RWPE2 (cell line): Measurements from ENCODE around the gene C3orf22.

ENCODE experiments used
- ATAC-seq: fragments of 200-7000 bp; cut with Tn5 transposase; 3 replicates; pipeline ENCODE4 v1.9.1; 2021; ENCODE audit warnings: low read depth
- DNase-seq: peaks from one replicate; pipeline ENCODE4 v3.0.0-alpha.2; 2020; ENCODE audit warnings: low spot score
- H3K27ac ChIP-seq: fragments of 450-650 bp; 2 replicates; pipeline ENCODE4 v1.5.1; 2017; ENCODE audit warnings: mild to moderate bottlenecking; ENCODE audit not compliant: poor library complexity, severe bottlenecking
- H3K27me3 ChIP-seq: fragments of 250-450 bp; sonication (Bioruptor Pico); 2 replicates; pipeline ENCODE4 v1.5.1; 2021; ENCODE audit warnings: mild to moderate bottlenecking, moderate library complexity; ENCODE audit not compliant: insufficient read depth, poor library complexity, severe bottlenecking
- H3K36me3 ChIP-seq: fragments of 250-450 bp; sonication (Bioruptor Pico); 2 replicates; pipeline ENCODE4 v1.5.1; 2020; ENCODE audit warnings: low read depth, mild to moderate bottlenecking, moderate library complexity
- H3K4me1 ChIP-seq: fragments of 250-450 bp; sonication (Bioruptor Pico); 2 replicates; pipeline ENCODE4 v1.5.1; 2021; ENCODE audit warnings: mild to moderate bottlenecking, moderate library complexity; ENCODE audit not compliant: insufficient read depth, poor library complexity, severe bottlenecking
- H3K4me3 ChIP-seq: fragments of 250-450 bp; sonication (Bioruptor Pico); 2 replicates; pipeline ENCODE4 v1.5.1; 2021; ENCODE audit warnings: mild to moderate bottlenecking, moderate library complexity; ENCODE audit not compliant: severe bottlenecking
- H3K9me3 ChIP-seq: fragments of 250-450 bp; sonication (Bioruptor Pico); 2 replicates; pipeline ENCODE4 v1.5.1; 2021; ENCODE audit warnings: mild to moderate bottlenecking, moderate library complexity; ENCODE audit not compliant: severe bottlenecking
- CTCF ChIP-seq: fragments of 450-650 bp; IDR thresholded peaks from one replicate; pipeline ENCODE4 v1.5.1; 2017; ENCODE audit warnings: mild to moderate bottlenecking, moderate library complexity; ENCODE audit not compliant: poor library complexity, severe bottlenecking

Gene C3orf22

DNA sequence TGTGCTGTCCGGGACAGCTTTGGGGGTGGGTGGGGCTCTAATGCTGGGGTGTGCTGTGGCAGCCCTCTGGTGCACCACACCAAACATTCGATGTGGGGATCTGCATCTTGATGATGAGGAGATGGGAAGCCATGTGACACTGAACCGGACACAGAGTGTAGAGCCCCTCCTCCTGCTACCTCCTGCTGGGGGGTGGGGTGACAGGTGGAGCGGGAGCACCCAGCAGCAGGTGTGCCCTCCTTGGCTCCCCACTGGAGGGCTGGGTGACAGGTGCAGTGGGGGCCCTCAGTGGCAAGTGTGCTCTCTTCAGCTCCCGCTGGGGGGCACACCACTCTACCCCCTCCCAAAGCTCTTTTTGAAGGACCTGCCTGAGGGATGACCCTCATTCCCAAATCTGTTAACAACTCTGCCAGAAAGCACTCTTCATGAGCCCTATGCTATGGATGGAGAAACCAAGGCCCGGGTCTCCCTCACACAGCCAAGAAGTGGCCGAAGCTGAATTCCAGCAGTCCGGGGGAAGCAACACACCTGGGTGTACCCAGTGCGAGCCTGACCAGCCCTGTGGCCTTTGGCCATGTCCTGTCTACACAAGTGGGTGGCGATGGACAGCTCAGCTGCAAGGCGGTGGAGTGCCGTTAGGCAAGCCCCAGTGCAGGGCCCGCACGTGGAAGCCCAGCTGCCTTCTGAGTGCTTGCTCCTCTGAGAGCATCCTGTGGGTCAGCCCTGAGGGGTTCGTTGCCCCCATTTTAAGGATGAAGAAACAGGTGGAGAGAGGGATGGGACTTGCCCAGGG lies 40.5 kb downstream of the C3orf22 start:
- no peak for TF ChIP-seq CTCF
- no peaks in the 10 kb centered on the region for H3K36me3 ChIP-seq
- DNase-seq = peak; percentile 52

GRCh38 chr3:126517291-126517951 lies 41.3 kb downstream of the C3orf22 start, which contains the start of gene UROC1:
Gene UROC1, minus strand, starts transcription at chr3:126517773. Its CDS starts 54 bp downstream, at chr3:126517719.
- DNase-seq = peak; percentile 48
- no peak within 1 kb of the TSS for H3K4me3 ChIP-seq
- no peak for TF ChIP-seq CTCF
- H3K4me1 ChIP-seq = no peaks in the 10 kb centered on the region
- H3K27me3 ChIP-seq = peaks cover under 1% of the 10 kb centered on the region
- no peak within 1 kb of the TSS for H3K27ac ChIP-seq
- H3K9me3 ChIP-seq = no peaks in the 10 kb centered on the region
- no peak for ATAC-seq
- no peaks in the 10 kb centered on the region for H3K36me3 ChIP-seq

More for the DNA sequence above, 40.5 kb downstream of the C3orf22 start:
- no peaks in the 10 kb centered on the region for H3K9me3 ChIP-seq
- no peak overlapping the region for H3K27ac ChIP-seq
- H3K27me3 ChIP-seq = peaks cover 9% of the 10 kb centered on the region
- no peak overlapping the region for H3K4me3 ChIP-seq
- ATAC-seq = no peak
- H3K4me1 ChIP-seq = no peaks in the 10 kb centered on the region

- ATAC-seq = no peak
- H3K4me3 ChIP-seq = no peak overlapping the region
- TF ChIP-seq CTCF = no peak
- H3K9me3 ChIP-seq = no peaks in the 10 kb centered on the region
- no peak overlapping the region for H3K27ac ChIP-seq
- no peaks in the 10 kb centered on the region for H3K4me1 ChIP-seq
- H3K27me3 ChIP-seq = no peaks in the 10 kb centered on the region
- peak; percentile 33 for DNase-seq
- no peaks in the 10 kb centered on the region for H3K36me3 ChIP-seq
Observed at GRCh38 chr3:126516936-126517290, 41.8 kb downstream of the C3orf22 start.

GRCh38 chr3:126516152-126516935 lies 42.4 kb downstream of the C3orf22 start:
- DNase-seq (peak; percentile 23), ATAC-seq (no peak)
- Histone ChIP-seq H3K4me3 (no peak overlapping the region), H3K27me3 (no peaks in the 10 kb centered on the region), H3K4me1 (no peaks in the 10 kb centered on the region), H3K9me3 (no peaks in the 10 kb centered on the region), H3K36me3 (no peaks in the 10 kb centered on the region), H3K27ac (no peak overlapping the region)
- no peak for TF ChIP-seq CTCF
